Fibroblast of peridontal ligament (primary cell): Measurements from ENCODE around the gene NTM.

Experiments
- DNase-seq: peaks from one replicate; pipeline ENCODE4 v3.0.0-alpha.2; 2010; ENCODE audit errors: extremely low read depth

The NTM gene

GRCh38 chr11:132253469-132254264 lies 883.3 kb downstream of the NTM start:
- no peak for DNase-seq

DNA sequence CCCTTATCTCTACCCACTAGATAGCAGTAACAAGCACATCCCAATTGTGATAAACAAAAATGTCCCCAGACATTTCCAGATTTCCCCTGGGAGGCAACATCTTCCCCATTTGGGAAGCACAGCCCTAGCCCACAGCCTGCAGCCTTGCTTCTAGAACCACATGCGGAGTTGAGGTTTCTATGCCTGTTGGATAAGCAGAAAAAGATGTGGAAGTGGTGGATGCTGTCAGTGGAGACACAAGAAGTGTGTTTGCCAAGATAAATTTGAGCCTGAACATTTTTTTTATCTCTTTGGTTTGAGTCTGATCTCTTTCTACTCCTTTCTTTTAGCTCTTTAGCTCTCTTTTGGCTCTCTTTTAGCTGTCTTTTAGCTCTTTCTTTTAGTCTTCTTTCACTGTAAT lies 884.5 kb downstream of the NTM start:
- peak; percentile 23 for DNase-seq

GRCh38 chr11:132256528-132257279 lies 886.3 kb downstream of the NTM start:
- no peak for DNase-seq

GRCh38 chr11:132257871-132258270 lies 887.5 kb downstream of the NTM start:
- no peak for DNase-seq

- peak; percentile 10 for DNase-seq
These were observed 888.5 kb downstream of the NTM start for GRCh38 chr11:132258875-132259274.

DNA sequence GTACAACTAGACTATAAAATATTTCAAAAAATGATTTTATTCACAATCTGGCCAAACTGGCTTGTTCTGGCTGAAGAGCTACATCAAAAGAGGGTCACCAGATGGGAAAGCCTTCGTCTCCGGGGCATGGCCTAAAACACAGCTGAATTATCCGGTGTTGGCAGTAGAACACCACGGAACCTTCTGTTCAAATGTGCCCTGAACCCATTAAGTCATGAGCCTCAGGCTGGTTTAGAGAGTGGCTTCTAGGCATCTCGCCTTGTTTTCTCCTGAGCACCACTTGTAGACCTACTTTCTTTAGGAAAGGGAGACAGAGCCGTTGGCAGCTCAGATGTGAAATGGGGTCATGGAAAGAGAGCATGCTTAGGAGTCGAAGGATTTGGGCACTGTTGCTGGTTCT lies 890.2 kb downstream of the NTM start:
- DNase-seq = no peak

DNA sequence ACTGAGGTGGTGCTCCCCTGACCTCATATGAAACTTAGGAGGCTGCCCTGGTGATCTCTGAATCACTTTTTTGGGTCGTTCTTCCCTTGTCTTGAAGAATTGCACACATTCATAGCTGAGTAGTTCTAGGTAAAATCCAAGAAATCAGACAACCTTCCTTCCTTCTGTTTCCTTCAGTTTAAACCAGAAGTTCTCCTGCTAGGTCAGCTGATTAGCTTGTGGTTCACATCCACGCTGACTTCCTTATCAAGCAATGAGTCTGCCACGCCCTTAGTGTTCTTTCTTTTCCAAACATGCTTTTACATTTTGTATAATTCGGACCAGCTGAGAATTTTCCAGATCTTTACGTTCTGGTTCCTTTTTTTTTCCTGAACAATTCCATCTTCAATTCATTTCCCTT lies 892.8 kb downstream of the NTM start:
- no peak for DNase-seq

GRCh38 chr11:132263875-132264274 lies 893.5 kb downstream of the NTM start:
- no peak for DNase-seq

DNA sequence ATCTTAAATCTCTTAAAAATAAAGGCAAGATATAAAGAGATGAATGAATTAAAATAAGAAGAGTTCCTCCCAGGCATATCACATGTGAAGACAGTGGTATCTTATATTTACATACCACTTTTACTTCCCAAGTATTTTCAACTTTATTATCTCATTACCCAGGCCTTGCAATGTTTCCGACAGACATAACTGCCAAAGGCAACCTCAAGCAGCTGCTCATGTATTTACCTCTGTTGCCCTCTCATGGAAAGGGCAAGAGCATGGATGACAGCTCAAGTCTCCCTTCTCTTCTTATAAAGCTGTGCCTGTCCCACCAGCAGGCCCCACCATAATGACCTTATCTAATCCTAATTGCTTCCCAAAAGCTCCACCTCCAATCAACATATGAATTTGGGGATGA lies 894.2 kb downstream of the NTM start:
- no peak for DNase-seq

DNA sequence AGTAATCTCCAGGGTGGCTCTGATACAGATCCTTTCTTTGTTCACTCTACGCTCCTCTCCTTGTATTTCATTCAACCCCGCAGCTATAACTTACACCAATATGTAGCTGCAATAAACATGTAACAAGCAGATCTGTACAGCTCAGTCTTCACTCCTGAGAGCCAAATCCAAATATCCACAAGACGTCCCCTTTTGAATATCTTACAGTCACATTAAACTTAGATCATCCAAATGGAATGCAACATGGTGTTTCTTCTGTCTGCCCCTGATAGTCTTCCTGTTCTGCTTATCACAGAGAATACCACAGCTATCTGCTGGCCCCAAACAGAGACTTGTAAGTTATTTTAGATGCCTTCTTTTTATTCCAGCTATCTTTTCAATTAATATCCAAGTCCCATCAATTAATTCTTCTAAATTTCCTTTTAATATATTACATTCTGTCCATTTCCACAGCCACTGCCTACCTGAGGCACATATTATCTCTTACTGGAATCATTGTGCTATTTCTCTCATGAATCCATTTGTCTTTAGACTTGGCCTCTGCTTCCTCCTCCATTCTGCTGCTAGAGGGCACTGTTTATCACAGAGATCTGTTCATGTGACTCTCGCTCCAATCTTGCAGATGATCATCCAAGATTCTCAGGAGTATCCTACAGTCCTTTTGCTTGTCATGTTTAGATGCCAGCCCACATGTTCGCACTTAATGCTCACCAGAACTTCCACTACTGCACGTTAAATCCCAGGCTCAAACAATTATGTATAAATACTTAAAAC lies 908.6 kb downstream of the NTM start:
- peak; percentile 26 for DNase-seq

DNA sequence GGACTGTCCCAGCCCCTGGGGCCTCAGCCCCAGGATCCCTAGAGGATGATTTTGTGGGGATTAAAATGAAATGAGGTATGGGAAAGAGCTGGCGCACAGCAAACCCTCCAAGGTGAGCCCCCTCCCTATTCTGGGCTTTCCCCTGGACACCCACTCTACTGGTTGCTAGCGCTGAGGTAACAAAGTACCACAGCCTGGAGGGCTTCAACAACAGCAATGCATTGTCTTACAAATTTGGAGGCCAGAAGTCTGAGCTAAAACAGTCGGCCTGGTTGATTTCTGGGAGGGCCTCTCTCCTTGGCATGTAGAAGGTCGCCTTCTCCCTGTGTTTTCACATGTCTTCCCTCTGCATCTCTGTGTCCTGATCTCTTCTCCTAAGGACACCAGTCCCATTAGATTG lies 913.6 kb downstream of the NTM start:
- no peak for DNase-seq

DNA sequence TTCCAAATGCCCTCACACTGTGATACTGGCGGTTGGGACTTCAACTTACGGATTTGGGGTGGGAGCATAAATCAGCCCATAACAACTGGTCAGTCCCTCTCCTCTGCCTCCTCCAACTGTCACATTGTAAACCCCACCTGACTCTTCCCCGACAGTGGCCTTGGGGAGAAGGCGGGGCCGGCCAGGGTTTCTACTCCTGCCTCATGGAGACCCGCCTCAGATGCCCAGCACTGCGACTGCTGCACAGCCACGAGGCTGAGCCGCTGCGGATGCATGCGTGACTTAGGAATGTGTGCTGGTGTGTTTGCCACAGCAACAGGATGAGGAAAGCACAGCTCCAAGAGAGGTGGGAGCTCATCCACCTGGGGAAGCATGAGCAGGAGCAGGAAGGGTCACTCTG lies 914.2 kb downstream of the NTM start:
- no peak for DNase-seq

DNA sequence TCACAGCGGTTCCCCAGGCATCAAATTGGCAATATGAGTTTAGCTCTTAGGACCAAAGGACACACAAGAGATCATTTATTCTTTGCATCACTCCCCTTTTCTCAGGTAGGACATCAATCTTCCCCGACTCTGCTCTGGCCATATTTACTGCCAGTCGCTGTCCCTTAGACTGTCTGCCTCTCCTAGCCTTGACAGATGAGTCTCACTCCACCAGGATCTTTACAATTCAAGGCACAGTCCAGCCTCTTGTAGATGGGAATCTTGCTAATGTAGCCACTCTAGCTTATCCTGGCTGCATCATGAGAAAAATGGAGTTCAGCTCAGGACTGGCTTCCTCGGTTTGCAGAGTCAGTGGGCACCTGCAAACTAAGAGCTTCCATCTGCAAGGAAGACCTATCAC lies 915.2 kb downstream of the NTM start:
- no peak for DNase-seq

DNA sequence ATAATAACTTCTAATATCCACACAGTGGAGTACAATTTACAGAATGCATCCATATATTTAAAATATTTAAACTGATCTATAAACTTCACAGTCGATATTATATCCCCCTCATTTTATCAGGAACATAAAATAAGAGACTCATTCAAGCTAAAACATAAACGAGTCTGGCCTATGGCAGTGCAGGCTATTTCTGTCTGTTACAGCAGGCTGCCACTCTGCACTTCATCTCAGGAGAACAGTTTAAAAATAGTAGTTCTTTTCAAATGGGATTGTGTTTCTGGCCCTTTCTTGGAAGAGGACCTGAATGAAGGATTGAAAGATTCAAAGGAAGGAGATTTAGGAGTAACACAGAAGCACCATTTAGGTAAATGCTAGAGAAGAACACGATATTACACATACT lies 915.7 kb downstream of the NTM start:
- no peak for DNase-seq

GRCh38 chr11:132288036-132288435 lies 917.6 kb downstream of the NTM start:
- DNase-seq = no peak

DNA sequence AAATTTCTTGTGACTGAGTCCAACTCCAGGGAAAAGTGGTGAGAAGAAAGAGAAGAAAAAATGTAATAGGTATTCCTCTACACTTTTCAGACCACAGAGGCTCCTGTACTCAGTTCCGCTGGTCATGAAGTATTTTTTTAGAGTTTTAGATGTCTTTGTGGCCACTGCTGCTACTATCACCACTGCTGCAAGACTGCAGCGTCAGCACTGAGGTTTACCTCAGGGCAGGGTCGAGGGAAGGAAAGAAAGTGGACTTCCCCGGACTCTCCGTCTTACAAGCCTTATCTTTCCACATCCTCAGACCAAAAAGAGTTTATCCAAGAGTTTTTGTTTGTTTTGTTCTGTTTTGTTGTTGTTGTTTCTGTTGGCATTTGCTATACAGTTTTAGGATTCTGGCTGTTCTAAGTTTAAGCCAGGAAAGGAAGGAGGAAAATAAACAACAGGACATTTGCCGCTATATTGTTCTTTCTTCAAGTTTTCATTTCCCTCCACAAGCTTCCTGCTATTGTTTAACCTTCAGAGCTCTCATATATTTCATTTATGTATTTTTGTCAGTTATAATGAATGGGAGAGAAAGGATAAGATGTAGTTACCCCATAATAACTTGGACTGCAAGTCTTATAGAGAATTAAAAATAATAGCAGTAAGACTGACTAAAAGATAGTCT lies 919.3 kb downstream of the NTM start:
- DNase-seq = no peak

- no peak for DNase-seq
These were observed 923.2 kb downstream of the NTM start for GRCh38 chr11:132293586-132293985.

- no peak for DNase-seq
These were observed 926.7 kb downstream of the NTM start for GRCh38 chr11:132296946-132297610.

DNA sequence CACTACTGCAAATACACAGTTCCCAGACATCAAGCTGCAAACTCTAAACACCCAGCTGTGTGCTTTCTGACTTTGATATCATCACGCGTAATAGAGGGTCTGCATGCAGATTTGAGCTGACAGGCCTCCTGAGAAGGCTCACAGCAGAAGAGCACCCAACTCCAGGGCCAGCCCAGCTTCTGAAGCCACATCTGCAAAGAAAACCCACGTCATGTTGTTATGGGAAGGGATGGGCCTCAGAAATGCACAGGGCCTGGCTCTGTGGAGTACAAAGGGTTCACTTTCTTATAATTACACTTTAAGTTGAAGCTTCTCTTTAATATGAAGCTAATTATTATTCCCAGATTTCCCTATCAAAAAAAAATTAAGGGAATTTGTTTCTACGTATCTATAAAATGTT lies 927.9 kb downstream of the NTM start:
- DNase-seq = no peak

DNA sequence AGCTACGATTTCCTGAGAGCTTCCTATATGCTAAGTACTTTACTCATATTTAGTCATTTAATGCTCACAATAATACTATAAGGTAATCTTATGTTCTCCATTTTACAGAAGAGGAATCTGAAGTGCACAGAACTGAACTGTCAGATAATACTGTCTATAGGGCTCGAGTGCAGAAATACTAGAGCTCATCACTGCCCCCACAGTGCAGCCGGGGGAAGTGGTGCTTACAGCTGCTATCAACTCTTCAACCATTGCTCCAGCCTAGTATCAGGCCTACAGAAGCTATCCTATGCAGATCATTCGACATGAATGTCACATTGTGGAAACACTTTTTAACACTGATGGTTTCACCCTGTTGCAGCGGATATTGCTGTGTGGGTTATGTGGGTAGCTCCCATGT lies 929.9 kb downstream of the NTM start:
- DNase-seq = peak; percentile 6

- no peak for DNase-seq
These were observed 931.0 kb downstream of the NTM start for GRCh38 chr11:132301465-132301864.

DNA sequence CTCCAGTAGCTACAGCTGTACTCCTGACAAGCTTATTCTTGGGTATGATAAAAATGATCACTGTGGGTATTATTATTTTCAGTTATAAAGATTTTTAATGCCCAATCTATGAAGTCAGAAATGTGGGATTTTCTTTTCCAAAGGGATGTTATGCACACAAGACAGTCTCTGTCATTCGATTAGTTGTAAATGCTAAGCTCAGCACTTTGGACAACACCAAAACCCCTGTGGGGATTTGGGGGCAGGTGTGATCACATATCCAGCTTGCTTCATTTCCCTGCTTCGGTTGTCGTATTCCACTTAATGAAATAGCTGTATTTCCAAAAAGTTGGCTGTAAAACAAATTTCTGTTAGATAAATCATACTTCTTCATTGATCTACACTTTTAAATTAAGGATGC lies 931.5 kb downstream of the NTM start:
- DNase-seq = no peak
